Right atrium auricular region (tissue), 2 donors: Measurements from ENCODE around the gene LINS1. TPM values are rescaled to one million over a fixed set of nuclear protein-coding genes. Genes with fewer than 3 reads are reported as not detected.

ENCODE experiments used
- DNase-seq: peaks from one replicate; pipeline ENCODE4 v3.0.0-alpha.2; 2019; ENCODE audit warnings: low spot score
- H3K27ac ChIP-seq, 2 donors: fragments of 200-600 bp; sonication (generic); 1 replicate in 1 of 2; 2 replicates in 1 of 2; pipeline ENCODE4 v1.5.1; 2016 to 2019
- H3K27me3 ChIP-seq, 2 donors: fragments of 200-600 bp; sonication (generic); one replicate each; pipeline versions ENCODE4 v1.5.1 to v1.6.0; 2017 to 2019
- H3K36me3 ChIP-seq: fragments of 200-600 bp; sonication (generic); one replicate; pipeline ENCODE4 v1.5.1; 2016
- H3K4me1 ChIP-seq, 2 donors: fragments of 200-600 bp; sonication (generic); one replicate each; pipeline versions ENCODE4 v1.5.1 to v1.6.0; 2017 to 2019
- H3K4me3 ChIP-seq, 2 donors: fragments of 200-600 bp; sonication (generic); 1 replicate in 1 of 2; 2 replicates in 1 of 2; pipeline ENCODE4 v1.5.1; 2017 to 2019; ENCODE audit warnings: mild to moderate bottlenecking in 1 of 2, moderate library complexity in 1 of 2
- H3K9me3 ChIP-seq, 2 donors: fragments of 200-600 bp; sonication (generic); one replicate each; pipeline ENCODE4 v1.5.1; 2019
- CTCF ChIP-seq, 2 donors: fragments of 200-600 bp; sonication (generic); IDR thresholded peaks; one replicate each; pipeline ENCODE4 v1.5.1; 2019; ENCODE audit warnings: antibody characterized with exemption in 2 of 2
- total RNA-seq, 2 donors: library from RNA; depleted of rRNA; stranded (reverse); fragments of >200 nt; gene quantifications; one replicate each; pipeline ENCODE4 v1.1.0, GENCODE V29; 2016

The LINS1 gene
- total RNA-seq, 2 donors from 2014 or later, result 8.8 to 8.9 TPM

DNA sequence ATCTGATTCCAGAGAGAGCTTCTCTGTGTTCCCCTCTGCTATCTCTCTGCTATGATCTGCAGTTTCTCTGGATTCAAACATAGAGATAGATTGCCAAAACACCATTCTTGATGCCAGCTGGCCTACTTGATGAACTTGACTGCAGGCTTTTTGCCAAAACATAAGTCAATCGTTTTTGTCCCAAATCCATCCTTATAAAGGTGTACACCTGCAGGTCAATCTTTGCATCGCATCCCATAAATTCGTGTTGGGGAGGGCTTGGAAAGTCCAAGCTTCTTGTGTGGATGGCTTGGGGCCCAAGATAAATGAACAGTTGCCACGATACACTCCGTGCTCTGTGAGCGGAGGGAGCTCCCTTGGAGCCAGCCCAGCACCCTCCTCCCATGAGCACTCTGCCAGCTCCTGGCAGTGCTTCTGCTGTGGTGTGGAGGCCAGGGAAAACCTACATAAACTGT lies 75.9 kb downstream of the LINS1 start:
- Histone ChIP-seq H3K27me3 (no peaks in the 10 kb centered on the region), H3K4me1 (peaks cover 0 to 9% of the 10 kb centered on the region in 2 donors), H3K4me3 (no peak overlapping the region), H3K27ac (no peak overlapping the region), H3K9me3 (peaks cover 0 to 4% of the 10 kb centered on the region in 2 donors), H3K36me3 (no peaks in the 10 kb centered on the region)
- no peak for TF ChIP-seq CTCF (IDR thresholded peaks at IDR 0.05)
- no peak for DNase-seq

DNA sequence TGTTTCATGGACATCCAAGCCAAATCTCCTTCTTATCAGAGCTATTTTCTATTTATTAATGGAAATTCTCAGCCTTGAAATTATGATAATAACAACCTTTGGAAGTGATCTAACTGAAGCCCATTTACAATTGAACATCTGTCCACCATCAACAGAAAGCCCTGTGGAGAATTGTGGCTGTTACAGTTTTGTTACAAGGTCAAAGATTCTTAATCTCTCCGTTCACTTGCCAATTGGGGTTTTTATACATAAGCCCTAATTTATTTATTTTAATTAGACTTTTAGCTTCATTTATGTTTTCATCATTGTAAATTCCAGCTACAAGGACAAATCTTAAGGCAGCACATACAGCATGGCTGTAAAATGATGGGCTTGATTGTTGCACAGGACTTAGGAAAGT lies 76.5 kb downstream of the LINS1 start:
- Histone ChIP-seq H3K27ac (no peak overlapping the region), H3K36me3 (no peaks in the 10 kb centered on the region), H3K4me3 (no peak overlapping the region), H3K9me3 (peaks cover 0 to 4% of the 10 kb centered on the region in 2 donors), H3K27me3 (no peaks in the 10 kb centered on the region), H3K4me1 (peaks cover 0 to 9% of the 10 kb centered on the region in 2 donors)
- DNase-seq, result no peak
- TF ChIP-seq CTCF (IDR thresholded peaks at IDR 0.05), result no peak

DNA sequence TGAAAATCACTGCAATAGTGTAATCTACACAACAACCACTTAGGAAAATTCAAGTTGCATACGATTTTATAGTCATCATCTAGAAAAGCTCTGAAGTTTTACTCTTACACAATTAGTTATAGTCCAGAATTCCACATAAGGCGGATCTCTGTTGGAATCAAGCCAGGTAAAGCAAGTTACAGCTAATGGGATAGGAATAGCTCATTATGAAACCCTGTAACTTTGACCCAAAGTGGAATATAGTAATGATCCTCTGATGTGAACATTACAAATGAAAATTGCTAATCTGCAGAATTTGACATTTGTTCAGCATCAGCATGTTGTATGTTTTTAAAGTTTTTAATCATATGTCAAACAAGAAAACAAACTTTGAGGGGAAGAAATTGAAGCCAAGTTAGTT lies 77.7 kb downstream of the LINS1 start:
- no peak for TF ChIP-seq CTCF (IDR thresholded peaks at IDR 0.05)
- DNase-seq, result no peak
- Histone ChIP-seq H3K27ac (no peak overlapping the region), H3K9me3 (peaks cover 0 to 4% of the 10 kb centered on the region in 2 donors), H3K27me3 (no peaks in the 10 kb centered on the region), H3K4me1 (peaks cover 0 to 9% of the 10 kb centered on the region in 2 donors), H3K4me3 (no peak overlapping the region), H3K36me3 (no peaks in the 10 kb centered on the region)

DNA sequence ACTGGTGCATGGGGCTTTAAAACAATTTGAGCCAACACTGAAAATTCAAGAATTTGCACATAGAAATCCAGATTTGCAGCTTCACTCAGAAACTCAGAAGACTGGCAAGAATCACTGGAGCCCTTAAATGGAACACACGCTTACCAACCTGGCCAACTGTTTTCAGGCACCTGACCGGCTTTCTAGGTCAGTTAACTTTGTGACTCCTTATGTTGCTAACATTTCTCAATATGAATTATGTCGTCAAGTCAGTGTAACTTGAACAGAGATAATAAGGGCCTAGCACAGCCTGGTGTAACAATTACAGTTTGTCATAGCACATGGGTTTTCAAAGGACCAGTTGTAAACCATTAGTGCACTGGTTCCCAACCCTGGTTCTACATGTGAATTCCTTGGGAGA lies 80.1 kb downstream of the LINS1 start:
- peaks cover 0 to 16% of the 10 kb centered on the region in 2 donors for H3K4me1 ChIP-seq
- H3K4me3 ChIP-seq, result no peak overlapping the region
- no peaks in the 10 kb centered on the region for H3K36me3 ChIP-seq
- H3K27ac ChIP-seq, result no peak overlapping the region
- DNase-seq, result no peak
- no peak for TF ChIP-seq CTCF (IDR thresholded peaks at IDR 0.05)
- no peaks in the 10 kb centered on the region for H3K27me3 ChIP-seq
- peaks cover 0 to 4% of the 10 kb centered on the region in 2 donors for H3K9me3 ChIP-seq

- Histone ChIP-seq H3K36me3 (no peaks in the 10 kb centered on the region), H3K4me1 (peaks cover 0 to 15% of the 10 kb centered on the region in 2 donors), H3K27ac (no peak overlapping the region), H3K9me3 (peaks cover 0 to 4% of the 10 kb centered on the region in 2 donors), H3K4me3 (no peak overlapping the region), H3K27me3 (no peaks in the 10 kb centered on the region)
- DNase-seq, result no peak
- TF ChIP-seq CTCF (IDR thresholded peaks at IDR 0.05), result no peak
Observed at GRCh38 chr15:100520132-100520921, 81.7 kb downstream of the LINS1 start.
